Activated naive CD8-positive, alpha-beta T cell treated with anti-CD3 and anti-CD28 coated beads, Interleukin-2, amount 50 U/mL, for 24 hours (primary cell): ENCODE data around the gene PLEKHM3.
"Not testable (repeated sequence)": the region's sequence is repeated elsewhere in the genome, so short reads cannot be mapped to it uniquely, and the experiment has no call there.

Experiments used
- ATAC-seq: fragments of 150-1000 bp; cut with Tn5 transposase; one replicate; pipeline ENCODE4 v1.10.0; 2021
- DNase-seq: peaks from one replicate; pipeline ENCODE4 v3.0.0; 2021
- H3K27ac Mint-ChIP-seq: one replicate; pipeline ENCODE4 v1.8.0; 2021; ENCODE audit warnings: mild to moderate bottlenecking, mixed read lengths
- H3K27me3 Mint-ChIP-seq: one replicate; pipeline ENCODE4 v1.8.0; 2021; ENCODE audit warnings: mixed read lengths
- H3K36me3 Mint-ChIP-seq: one replicate; pipeline ENCODE4 v1.8.0; 2021; ENCODE audit warnings: low read depth, mixed read lengths
- H3K4me1 Mint-ChIP-seq: one replicate; pipeline ENCODE4 v1.8.0; 2021; ENCODE audit warnings: mixed read lengths
- H3K4me3 Mint-ChIP-seq: one replicate; pipeline ENCODE4 v1.8.0; 2021; ENCODE audit warnings: mild to moderate bottlenecking, moderate library complexity, mixed read lengths
- H3K9me3 Mint-ChIP-seq: one replicate; pipeline ENCODE4 v1.8.0; 2021; ENCODE audit warnings: mixed read lengths

PLEKHM3 gene

GRCh38 chr2:207919164-207919919, 106.0 kb downstream of the PLEKHM3 start:
- DNase-seq (no peak), ATAC-seq (no peak)
- H3K27me3 Mint-ChIP-seq, result no peaks in the 10 kb centered on the region
- no peaks in the 10 kb centered on the region for H3K9me3 Mint-ChIP-seq
- peaks cover 7% of the 10 kb centered on the region for H3K36me3 Mint-ChIP-seq
- no peak overlapping the region for H3K27ac Mint-ChIP-seq
- H3K4me1 Mint-ChIP-seq, result no peaks in the 10 kb centered on the region
- H3K4me3 Mint-ChIP-seq, result no peak overlapping the region

GRCh38 chr2:207914716-207915115, 110.6 kb downstream of the PLEKHM3 start:
- no peak for ATAC-seq
- Mint-ChIP-seq H3K4me1 (no peaks in the 10 kb centered on the region), H3K27me3 (no peaks in the 10 kb centered on the region), H3K27ac (no peak overlapping the region), H3K4me3 (no peak overlapping the region), H3K9me3 (no peaks in the 10 kb centered on the region), H3K36me3 (peaks cover 6% of the 10 kb centered on the region)
- no peak for DNase-seq

GRCh38 chr2:207913772-207914358, 111.5 kb downstream of the PLEKHM3 start:
- Mint-ChIP-seq H3K4me1 (no peaks in the 10 kb centered on the region), H3K4me3 (no peak overlapping the region), H3K27ac (no peak overlapping the region), H3K36me3 (peaks cover 6% of the 10 kb centered on the region), H3K9me3 (no peaks in the 10 kb centered on the region), H3K27me3 (no peaks in the 10 kb centered on the region)
- no peak for DNase-seq
- no peak for ATAC-seq

- H3K27ac Mint-ChIP-seq, result no peak overlapping the region
- H3K4me1 Mint-ChIP-seq, result no peaks in the 10 kb centered on the region
- ATAC-seq (no peak), DNase-seq (no peak)
- H3K27me3 Mint-ChIP-seq, result no peaks in the 10 kb centered on the region
- H3K9me3 Mint-ChIP-seq, result no peaks in the 10 kb centered on the region
- peaks cover 3% of the 10 kb centered on the region for H3K36me3 Mint-ChIP-seq
- no peak overlapping the region for H3K4me3 Mint-ChIP-seq
Measured at GRCh38 chr2:207911856-207912255, 113.5 kb downstream of the PLEKHM3 start.

GRCh38 chr2:207911215-207911614, 114.1 kb downstream of the PLEKHM3 start:
- DNase-seq (no peak), ATAC-seq (no peak)
- no peak overlapping the region for H3K27ac Mint-ChIP-seq
- H3K4me1 Mint-ChIP-seq, result no peaks in the 10 kb centered on the region
- no peaks in the 10 kb centered on the region for H3K27me3 Mint-ChIP-seq
- H3K36me3 Mint-ChIP-seq, result peaks cover 3% of the 10 kb centered on the region
- no peaks in the 10 kb centered on the region for H3K9me3 Mint-ChIP-seq
- H3K4me3 Mint-ChIP-seq, result no peak overlapping the region

GRCh38 chr2:207906495-207906894, 118.8 kb downstream of the PLEKHM3 start:
- not testable (repeated sequence) for H3K4me3 Mint-ChIP-seq, DNase-seq, H3K27me3 Mint-ChIP-seq, H3K36me3 Mint-ChIP-seq, ATAC-seq, H3K9me3 Mint-ChIP-seq, H3K4me1 Mint-ChIP-seq, H3K27ac Mint-ChIP-seq

GRCh38 chr2:207905546-207905945, 119.8 kb downstream of the PLEKHM3 start:
- peaks cover 4% of the 10 kb centered on the region for H3K4me1 Mint-ChIP-seq
- H3K36me3 Mint-ChIP-seq, result no peaks in the 10 kb centered on the region
- H3K27me3 Mint-ChIP-seq, result no peaks in the 10 kb centered on the region
- no peak for ATAC-seq
- no peaks in the 10 kb centered on the region for H3K9me3 Mint-ChIP-seq
- H3K27ac Mint-ChIP-seq, result no peak overlapping the region
- no peak for DNase-seq
- no peak overlapping the region for H3K4me3 Mint-ChIP-seq

- H3K9me3 Mint-ChIP-seq, result no peaks in the 10 kb centered on the region
- H3K4me3 Mint-ChIP-seq, result no peak overlapping the region
- no peak overlapping the region for H3K27ac Mint-ChIP-seq
- H3K36me3 Mint-ChIP-seq, result peaks cover 2% of the 10 kb centered on the region
- H3K27me3 Mint-ChIP-seq, result no peaks in the 10 kb centered on the region
- DNase-seq (no peak), ATAC-seq (no peak)
- peaks cover 4% of the 10 kb centered on the region for H3K4me1 Mint-ChIP-seq
Measured at GRCh38 chr2:207903236-207903635, 122.1 kb downstream of the PLEKHM3 start.

- Mint-ChIP-seq H3K36me3 (peaks cover 2% of the 10 kb centered on the region), H3K9me3 (no peaks in the 10 kb centered on the region), H3K4me1 (peaks cover 4% of the 10 kb centered on the region), H3K27me3 (no peaks in the 10 kb centered on the region), H3K4me3 (no peak overlapping the region), H3K27ac (no peak overlapping the region)
- ATAC-seq (no peak), DNase-seq (no peak)
Measured at GRCh38 chr2:207902821-207903220, 122.5 kb downstream of the PLEKHM3 start.

- DNase-seq (no peak), ATAC-seq (no peak)
- Mint-ChIP-seq H3K4me1 (peaks cover 4% of the 10 kb centered on the region), H3K36me3 (peaks cover 2% of the 10 kb centered on the region), H3K27me3 (no peaks in the 10 kb centered on the region), H3K4me3 (no peak overlapping the region), H3K27ac (no peak overlapping the region), H3K9me3 (no peaks in the 10 kb centered on the region)
Measured at GRCh38 chr2:207901829-207902228, 123.5 kb downstream of the PLEKHM3 start.

GRCh38 chr2:207901401-207901800, 123.9 kb downstream of the PLEKHM3 start:
- Mint-ChIP-seq H3K9me3 (no peaks in the 10 kb centered on the region), H3K4me1 (peaks cover 4% of the 10 kb centered on the region), H3K4me3 (no peak overlapping the region), H3K27me3 (no peaks in the 10 kb centered on the region), H3K36me3 (peaks cover 2% of the 10 kb centered on the region), H3K27ac (no peak overlapping the region)
- DNase-seq (no peak), ATAC-seq (no peak)

GRCh38 chr2:207898354-207898695, 127.0 kb downstream of the PLEKHM3 start:
- DNase-seq (no peak), ATAC-seq (no peak)
- Mint-ChIP-seq H3K36me3 (peaks cover 2% of the 10 kb centered on the region), H3K27ac (no peak overlapping the region), H3K9me3 (no peaks in the 10 kb centered on the region), H3K4me1 (peaks cover 2% of the 10 kb centered on the region), H3K27me3 (no peaks in the 10 kb centered on the region), H3K4me3 (no peak overlapping the region)

- H3K4me3 Mint-ChIP-seq, result no peak overlapping the region
- no peaks in the 10 kb centered on the region for H3K27me3 Mint-ChIP-seq
- H3K27ac Mint-ChIP-seq, result no peak overlapping the region
- ATAC-seq (no peak), DNase-seq (no peak)
- H3K9me3 Mint-ChIP-seq, result no peaks in the 10 kb centered on the region
- no peaks in the 10 kb centered on the region for H3K4me1 Mint-ChIP-seq
- H3K36me3 Mint-ChIP-seq, result peaks cover 2% of the 10 kb centered on the region
Measured at GRCh38 chr2:207897541-207898353, 127.6 kb downstream of the PLEKHM3 start.

- DNase-seq (no peak), ATAC-seq (no peak)
- H3K4me1 Mint-ChIP-seq, result no peaks in the 10 kb centered on the region
- no peaks in the 10 kb centered on the region for H3K9me3 Mint-ChIP-seq
- peaks cover 2% of the 10 kb centered on the region for H3K36me3 Mint-ChIP-seq
- no peaks in the 10 kb centered on the region for H3K27me3 Mint-ChIP-seq
- no peak overlapping the region for H3K4me3 Mint-ChIP-seq
- H3K27ac Mint-ChIP-seq, result no peak overlapping the region
Measured at GRCh38 chr2:207896525-207897285, 128.6 kb downstream of the PLEKHM3 start.
